Ramos (cell line): Measurements from ENCODE around the gene NXT1.

ENCODE experiments used
- in situ Hi-C: fragments of 300-500 bp; cut with MboI; formaldehyde crosslinking; loops from one replicate; pipeline ENCODE4 v1.14.3; 2022; ENCODE audit warnings: low sequenced_read_pairs; ENCODE audit not compliant: unreplicated experiment

The NXT1 gene

DNA sequence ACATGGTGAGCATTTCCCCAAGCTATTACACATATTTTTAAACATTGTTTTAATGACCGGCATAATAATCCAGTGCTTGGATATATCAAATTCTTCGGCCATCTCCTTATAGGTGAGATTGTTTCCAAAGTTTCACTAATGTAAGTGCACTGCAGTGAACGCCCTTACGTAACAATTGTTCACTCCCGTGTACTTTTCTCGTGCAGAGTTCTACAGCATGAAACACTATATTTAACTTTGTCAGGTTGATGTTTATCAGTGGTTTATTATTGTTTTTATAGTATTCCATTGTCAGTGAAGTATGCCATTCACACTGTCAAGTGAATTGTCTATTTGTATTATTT lies 7.9 kb downstream of the NXT1 start:
- in situ Hi-C loops = no loop called here

DNA sequence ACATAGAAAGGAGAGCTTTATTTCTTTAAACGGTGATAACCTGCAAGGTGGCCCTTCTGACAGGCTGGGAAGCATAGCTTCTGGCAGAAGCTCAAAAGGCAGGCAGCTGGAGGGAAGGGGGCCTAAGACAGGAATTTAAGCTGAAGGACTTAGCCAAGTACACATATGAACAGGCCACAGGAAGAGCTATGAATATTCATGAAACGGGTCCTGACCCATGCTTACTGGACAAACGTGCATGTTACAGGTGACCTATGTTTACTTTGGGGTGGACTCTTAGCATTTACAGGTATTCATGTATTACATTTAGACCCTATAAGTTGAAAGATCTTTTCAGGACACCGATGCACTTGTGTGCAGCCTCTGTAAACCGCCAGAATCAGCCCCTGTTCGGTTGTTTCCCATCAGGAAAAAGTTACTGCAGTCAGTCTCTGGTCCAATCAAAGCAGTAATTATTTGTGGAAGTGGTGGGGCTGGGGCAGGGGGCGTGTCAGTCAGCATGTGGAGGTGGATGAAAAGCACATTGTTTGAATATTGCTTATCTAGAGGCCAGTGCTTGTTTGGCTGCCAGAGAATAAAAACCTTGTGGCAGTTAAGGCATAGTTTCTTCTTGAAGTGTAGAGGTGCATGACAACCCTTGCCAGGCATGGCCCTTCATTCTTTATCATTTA lies 8.5 kb downstream of the NXT1 start:
- in situ Hi-C loops = no loop called here

DNA sequence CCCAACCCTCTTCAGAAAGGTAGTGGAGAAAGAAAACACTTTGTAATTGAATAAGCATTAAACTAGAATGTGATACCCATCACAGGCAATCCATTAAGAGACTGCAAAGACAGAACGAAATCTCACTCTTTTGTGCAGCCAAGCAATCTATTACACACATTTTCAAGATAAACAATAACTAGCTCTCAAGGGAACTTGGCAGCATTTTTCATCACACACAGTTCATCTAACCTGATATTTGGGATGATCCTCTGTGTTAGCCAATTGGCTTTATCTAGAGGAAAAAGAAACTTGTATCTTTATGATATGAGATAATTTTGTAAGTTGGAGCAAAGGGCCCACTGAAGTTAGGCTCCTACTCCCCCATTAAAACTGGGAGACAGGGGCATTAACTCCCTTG lies 9.9 kb downstream of the NXT1 start:
- in situ Hi-C loops = no loop called here

DNA sequence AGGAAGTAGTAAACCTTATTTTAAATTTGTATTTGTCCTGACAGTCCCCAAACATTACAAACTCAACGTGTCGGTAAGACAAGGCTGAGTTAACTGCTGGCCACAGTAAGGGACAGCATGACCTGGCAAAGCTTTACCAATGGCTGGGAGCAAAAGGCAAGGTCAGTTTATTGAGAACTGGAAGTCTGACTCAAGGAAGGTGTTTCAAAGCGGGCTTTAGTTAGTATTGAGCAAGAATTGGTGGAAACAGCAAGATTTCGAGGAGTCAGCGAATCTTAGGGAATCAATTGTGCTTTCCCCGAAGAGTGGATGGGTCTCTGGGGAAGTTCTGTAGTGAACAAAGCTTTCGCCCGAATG lies 10.5 kb downstream of the NXT1 start:
- in situ Hi-C loops = no loop called here

DNA sequence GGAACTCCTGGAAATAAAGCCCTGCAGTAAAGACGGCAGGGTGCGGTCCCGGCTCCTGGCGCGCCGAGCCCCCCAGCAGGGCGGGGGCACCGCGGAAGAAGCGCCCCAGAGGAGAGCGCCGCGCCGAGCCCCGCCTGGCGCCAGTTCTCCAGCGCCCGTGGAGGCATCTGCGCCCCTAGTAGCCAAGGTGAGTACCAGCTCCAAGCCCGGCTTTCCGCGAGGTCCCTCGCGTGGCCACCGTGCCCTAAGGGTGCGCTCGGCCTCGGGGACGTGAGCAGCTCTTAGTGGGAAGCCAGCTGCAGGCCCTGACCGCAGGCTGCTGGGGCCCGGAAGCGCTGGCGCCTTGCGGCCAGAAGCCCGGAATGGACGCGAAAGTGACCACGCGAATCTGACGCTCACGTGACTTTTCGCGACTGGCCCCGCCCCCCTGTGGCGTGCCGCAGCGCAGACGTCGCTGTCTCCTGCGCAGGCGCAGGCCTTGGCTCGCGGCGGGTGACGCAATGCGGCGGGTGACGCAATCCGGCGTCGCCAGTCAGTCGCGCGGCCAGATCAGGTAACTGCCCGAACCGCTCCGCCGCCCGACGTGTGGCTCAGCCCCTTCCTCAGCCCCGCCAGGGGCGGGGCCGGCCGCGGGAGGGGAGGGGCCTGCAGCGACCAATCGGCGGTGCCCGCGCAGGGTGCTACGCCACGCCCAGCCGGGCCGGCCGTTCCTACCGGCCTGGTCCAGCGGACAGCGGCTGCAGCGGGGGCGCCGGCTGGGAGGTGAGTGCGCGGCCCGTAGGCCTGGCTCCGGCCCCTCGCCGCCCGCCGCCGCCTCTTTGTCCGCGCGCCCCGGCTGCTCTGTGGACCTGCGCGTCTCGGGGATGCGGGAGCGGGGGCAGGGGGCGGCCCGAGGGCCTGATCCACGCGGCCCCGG lies 11.1 kb downstream of the NXT1 start, which contains the start of gene GZF1:
Gene GZF1, plus strand, starts transcription at position 707 of the 916 bp plus-strand sequence. CDS start 2,202 bp downstream, outside the sequence.
- in situ Hi-C loops = no loop called here

DNA sequence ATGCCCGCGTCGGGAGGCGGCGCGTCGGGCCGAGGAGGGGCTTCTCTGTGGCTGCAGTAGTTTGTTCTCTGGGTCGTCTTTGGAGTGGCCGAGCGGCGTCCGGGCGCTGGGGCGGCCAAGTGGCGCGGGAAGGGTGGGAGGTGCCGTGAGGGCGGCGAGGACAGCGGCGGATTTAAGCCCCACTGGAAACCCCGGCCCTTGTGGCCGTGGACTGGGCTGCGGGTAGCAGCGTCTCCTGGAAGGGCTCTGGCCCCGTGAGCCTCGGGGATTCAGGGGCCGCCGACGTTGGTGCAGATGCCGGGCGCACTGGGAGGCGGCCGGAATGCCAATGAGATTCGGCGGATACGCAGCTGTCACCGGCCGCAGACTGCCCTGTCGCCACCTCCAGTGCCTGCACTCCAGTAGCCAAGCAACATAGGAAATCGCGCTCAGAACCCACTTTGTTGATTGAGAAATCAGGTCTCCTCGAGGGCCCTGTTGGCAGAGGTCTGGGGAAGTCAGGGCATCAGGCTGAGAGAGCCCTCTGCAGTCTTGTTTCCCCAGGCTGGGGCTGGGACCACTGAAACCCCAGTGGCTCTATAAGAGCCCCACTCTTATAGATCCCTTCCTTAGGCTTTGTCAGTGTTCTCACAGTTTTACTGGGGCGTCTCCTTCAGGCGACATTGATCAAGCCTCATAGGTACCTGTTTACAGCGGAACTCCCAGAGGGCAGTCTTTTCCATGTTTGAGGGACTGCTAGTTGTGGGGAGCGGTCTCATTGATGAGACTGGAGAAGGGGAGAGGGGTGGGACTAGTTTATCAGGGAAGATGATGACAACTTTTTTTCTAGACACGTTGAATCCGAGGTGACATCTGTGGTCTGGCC lies 12.0 kb downstream of the NXT1 start:
- in situ Hi-C loops = no loop called here

DNA sequence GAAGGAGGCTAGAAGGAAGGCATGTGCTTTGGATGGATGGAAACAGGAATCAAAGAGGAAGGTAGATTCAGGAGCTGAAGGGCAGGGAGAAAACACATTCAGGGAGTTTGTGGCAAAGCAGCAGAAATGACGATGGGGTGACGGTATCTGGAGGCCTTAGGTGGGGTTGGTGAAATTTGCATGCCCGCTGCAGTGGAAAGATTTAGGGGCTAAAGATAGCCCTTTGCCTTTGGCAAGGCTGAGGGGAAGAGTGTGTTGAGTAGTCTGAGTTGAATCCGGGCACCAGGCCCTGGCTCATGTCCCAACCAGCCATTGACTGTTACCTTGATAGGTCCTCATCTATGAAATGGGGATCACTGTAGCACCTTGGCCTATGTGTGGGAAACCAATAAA lies 12.7 kb downstream of the NXT1 start:
- in situ Hi-C loops = no loop called here

DNA sequence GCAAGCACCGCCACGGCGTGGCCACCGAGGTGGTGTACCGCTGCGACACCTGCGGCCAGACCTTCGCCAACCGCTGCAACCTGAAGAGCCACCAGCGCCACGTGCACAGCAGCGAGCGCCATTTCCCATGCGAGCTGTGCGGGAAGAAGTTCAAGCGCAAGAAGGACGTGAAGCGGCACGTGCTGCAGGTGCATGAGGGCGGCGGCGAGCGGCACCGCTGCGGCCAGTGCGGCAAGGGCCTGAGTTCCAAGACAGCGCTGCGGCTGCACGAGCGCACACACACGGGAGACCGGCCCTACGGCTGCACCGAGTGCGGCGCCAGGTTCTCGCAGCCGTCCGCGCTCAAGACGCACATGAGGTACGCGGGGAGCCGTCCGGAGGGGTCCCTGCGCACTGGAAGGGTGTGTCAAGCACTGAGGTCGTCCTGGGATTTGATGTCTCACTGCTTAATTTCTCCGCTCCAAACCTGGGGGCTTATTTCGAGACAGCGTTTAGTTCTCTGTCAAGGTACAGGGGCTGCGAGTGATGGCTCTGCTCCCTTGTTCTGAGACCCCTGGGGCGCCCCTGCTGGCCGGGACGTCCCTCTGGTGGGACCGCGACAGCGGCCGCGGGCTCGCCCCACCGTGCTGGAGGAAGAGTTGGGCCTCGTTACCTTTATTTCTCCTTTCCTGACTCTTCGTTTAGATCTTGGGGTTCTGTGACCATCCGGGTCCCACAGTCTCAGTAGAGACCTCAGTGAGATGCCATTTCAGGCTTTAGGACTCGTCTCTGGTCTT lies 15.0 kb downstream of the NXT1 start:
- in situ Hi-C loops = no loop called here

DNA sequence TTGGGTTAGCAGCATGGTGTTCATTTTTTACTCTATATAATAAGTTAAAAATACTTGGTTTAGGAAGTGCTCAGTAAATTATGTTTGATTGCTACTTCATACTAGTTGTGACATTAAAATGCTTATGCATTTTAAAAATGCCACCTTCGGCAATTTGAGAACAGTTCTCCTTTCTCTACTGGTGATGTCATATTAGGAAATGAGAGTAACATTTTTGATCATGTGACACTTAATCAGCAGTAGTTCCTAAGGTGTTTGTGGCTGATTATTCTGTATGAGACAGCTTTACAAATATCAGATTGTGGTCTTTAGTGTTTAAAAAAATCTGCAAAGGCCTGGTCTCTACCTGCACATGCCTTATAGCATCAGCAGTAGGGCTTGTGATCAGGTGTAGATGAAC lies 15.8 kb downstream of the NXT1 start:
- in situ Hi-C loops = no loop called here

DNA sequence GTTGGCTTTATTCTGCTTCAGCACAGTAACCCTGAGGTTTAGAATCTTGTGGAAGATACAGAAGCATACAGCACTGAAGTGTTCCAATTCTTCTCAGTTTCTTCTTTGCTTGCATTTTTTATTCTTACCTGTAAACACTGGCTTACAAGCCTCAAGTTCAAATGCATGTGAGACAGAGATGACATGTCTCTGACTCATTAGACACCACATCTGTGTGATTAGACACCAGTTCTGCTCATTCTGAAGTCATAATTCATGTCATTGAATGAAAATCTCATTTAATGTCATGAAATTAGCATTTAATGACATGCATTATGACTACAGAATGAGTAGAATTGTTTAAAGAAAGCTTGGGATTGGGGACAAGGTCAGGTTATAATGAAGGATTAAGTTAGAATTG lies 17.2 kb downstream of the NXT1 start:
- in situ Hi-C loops = no loop called here

DNA sequence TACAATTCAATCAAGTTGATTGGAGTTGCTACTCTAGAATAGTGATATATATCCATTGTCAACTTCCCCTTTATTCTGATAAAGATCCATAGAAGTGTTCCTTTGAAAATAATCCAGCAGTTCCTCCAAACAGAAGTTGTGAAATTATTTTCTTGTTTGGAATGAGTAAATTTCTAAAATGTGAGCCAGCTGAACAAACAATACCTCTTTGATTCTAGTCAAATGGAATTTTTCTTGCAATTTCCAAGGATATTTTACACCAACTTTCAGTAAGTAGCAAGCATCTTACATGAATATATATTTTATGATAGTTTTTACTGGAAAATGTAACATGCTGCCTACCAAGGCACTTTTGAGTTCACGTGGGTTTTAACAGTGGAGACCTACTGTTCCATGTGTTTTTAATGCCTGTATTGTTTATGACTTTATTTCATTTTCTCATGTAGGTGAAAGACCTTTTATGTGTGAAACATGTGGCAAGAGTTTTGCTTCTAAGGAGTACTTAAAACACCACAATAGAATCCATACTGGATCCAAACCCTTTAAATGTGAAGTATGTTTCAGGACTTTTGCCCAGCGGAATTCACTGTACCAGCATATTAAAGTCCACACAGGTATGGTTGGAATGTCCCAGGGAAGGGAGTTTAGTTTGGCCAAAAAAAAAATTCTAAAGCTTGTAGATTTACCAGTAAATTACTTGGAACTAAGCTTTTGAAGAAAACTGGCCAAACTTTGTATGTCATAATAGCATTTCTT lies 17.9 kb downstream of the NXT1 start:
- in situ Hi-C loops = no loop called here

DNA sequence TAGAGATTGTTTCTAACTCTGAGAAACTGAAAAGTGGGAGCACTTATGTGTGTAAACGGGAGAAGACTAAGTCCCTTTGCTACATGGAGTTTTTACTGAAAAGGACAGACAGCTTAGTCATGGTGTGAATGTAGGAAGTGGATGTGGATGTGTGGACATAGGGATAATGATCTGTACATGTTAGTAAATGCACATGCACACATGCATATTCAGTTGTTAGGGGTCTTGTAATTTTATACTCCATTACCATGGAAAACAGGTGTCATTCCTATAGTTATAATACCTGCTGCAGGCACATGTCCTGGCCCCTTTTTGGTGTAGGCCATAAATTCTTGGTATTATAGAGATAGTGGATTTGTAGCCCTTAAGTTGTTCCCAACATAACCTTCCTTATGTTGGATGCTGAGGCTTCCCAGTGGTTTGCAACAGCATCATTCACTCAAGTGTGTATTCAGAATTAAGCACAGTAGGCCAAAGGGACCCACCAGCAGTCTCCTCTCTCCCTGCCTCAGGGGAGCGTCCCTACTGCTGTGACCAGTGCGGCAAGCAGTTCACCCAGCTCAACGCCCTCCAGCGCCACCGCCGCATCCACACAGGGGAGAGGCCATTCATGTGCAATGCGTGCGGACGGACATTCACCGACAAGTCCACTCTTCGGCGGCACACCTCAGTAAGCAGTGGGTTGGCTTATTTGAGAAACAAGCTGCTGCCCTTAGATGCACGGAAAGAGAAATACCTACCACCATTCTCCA lies 18.7 kb downstream of the NXT1 start:
- in situ Hi-C loops = no loop called here

DNA sequence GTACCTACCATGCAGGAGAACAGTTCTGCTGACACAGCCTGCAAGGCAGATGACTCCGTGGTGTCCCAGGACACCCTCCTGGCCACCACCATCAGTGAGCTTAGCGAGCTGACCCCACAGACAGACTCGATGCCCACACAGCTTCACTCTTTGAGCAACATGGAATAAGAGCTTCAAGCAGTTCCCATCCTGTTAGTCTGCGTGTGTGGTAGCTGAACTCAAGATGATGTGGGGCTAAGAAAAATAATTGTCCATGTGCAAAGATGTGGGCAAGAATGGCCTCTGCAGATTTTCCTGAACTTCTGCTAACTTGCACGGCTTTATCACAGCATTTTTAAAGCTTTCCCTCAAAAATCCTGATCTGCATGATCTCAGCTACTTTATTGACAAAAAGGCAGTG lies 19.7 kb downstream of the NXT1 start:
- in situ Hi-C loops = no loop called here

DNA sequence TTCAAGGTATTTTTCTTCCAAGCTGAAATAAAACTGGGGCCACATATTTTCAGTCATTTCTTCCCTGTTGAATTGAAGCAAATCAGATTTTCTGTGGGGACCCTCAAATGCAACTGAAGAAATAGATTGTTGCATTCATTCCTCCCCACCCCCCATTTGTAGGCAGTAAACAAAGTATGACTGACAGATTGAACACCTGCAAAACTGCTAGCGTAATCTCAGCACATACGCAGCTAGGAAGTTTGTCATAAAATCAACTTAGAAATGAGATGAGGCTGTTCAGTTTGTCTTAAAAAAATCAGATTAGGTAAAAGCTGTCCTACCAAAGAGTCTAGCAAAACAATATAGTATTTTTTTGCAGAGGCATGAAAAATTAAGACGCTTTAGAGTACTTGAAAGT lies 20.3 kb downstream of the NXT1 start:
- in situ Hi-C loops = no loop called here

DNA sequence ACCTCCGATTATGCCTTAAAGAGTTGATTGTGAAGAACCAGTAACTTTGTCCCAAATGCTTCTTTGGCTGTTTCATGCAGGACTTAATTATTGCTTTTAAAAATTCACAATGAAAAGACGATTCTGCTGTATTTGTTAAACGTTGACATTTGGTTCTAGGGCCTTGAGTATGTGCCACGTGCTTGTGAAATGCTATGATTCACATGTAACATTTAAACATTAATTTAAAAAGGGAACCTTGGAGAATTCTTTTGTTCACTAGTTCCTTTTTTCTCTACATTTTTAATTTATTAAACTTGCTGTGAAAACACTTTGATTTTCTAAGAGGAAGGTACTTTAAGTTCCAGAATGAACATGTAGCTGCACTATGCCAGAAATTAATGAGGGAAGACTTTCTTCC lies 20.9 kb downstream of the NXT1 start:
- in situ Hi-C loops = no loop called here

DNA sequence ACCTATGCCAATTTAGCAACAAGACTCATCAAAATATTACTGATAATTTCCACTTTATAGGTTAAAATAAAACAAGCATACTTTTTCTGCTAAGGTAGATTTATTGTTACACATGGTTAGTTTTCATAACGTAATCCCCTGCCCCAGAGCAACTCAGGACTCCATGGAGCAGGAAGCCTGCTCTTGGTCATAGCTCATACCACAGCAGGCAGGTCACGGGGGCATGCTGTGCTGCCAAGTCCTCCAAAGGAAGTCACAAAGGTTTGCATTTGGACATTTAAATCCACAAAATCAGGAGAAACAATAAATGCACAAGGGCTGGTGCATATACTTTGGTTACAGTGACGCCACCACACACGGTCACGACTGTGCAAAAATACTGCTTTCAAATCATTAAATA lies 23.9 kb downstream of the NXT1 start:
- in situ Hi-C loops = no loop called here

DNA sequence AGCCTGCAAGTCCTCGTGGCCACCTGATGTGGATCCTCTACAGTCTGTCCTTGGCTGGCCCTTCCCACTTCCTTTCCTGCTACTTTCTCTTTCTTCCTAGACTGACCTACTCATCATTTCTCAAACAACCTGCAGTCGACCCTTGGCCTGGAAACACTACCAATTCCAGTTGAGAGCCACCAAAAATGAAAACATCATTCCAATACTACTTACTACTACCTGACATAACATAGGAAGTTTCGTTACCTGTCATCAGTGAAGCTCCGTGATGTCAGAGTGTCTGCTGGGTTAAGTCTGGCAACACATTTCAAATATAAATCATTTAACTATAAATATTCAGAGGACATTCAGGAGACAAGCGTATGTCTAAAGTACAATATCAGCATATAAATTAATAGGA lies 25.2 kb downstream of the NXT1 start:
- in situ Hi-C loops = no loop called here

DNA sequence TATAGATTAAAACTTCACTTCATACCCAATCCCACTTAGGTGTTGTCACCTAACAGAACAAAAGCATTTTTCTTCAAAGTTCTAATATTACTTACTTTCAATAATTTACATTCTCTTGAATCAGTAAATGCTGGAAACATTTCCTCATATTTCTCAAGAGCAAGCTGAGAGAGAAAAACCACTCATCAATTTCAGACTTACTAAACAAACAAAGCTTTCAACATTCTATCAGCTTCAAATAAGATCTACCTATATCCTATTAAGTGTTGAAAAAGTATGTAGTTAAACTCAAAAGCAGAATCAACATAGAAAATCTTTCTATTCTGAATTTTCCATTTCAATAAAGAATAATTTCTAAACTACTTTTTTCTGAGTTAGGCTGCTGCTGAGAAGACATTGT lies 29.2 kb downstream of the NXT1 start:
- in situ Hi-C loops = no loop called here

DNA sequence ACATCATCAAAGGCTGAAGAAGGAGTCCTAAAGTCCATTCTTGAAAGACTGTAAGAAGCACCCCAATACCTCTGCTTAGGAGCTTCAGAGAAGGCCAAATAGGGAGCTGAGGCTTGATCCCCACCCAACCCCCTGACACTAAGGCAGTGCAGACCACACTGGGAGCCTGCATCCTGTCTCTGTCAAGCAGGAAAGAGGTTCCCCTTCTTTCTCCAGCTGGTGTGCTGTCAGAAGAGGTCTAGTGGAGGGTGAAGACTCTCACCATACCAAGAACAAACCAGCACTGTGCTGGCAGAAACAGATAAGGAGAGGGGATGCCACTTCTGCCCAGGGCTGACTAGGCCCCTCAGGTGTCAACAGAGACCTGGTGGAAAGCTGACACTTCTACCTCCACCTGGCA lies 31.3 kb downstream of the NXT1 start:
- in situ Hi-C loops = no loop called here
